Activated CD4-positive, alpha-beta T cell treated with anti-CD3 and anti-CD28 coated beads for 4 hours (primary cell): ENCODE measurements around the gene TBX15.

Source experiments
- DNase-seq, 2 donors: peaks; one replicate each; pipeline ENCODE4 v3.0.0-alpha.2; 2020

The TBX15 gene

DNA sequence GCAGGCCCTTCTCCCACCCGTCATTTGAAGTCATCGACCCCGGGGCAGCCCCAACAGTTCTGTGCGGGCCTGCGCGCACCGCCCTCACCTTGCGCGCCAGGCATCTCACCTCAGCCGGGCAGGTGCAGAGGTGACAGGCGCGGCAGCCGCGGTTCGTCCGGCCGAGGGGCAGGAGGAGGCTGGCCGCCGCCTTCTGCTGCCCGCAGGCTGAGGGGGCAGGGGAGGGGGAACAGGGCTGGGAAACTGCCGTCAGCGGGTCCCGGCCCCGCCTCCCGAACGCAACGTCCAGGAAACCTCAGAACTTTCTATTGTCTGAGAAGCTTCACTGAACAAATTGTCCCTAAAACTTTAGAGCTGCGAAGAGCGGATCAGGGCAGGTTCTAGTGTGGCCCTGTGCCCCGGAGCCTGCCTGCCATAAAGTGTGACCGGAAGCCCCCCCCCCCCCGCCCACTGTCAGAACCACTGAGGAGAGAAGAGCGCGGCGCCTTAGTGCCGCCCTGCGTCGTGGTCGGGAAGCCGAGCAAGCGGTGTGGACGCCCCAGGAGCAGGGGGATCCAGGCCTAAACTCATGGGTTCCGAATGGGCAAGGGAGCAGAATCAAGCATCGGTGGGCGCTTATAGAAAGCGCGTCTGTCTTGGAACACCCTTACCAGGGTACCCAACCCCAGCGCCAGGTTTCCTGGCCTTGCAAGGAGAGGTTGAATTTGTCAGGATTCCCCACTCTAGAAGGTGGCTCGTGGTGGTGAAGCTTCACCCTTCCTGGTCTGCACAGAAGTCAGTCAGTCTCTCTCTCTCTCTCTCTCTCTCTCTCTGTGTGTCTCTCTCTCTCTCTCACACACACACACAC is 13.3 kb upstream of the TBX15 start:
- no peak for DNase-seq

- DNase-seq: no peak
Measured at GRCh38 chr1:119000371-119001180, 12.4 kb upstream of the TBX15 start.

DNA sequence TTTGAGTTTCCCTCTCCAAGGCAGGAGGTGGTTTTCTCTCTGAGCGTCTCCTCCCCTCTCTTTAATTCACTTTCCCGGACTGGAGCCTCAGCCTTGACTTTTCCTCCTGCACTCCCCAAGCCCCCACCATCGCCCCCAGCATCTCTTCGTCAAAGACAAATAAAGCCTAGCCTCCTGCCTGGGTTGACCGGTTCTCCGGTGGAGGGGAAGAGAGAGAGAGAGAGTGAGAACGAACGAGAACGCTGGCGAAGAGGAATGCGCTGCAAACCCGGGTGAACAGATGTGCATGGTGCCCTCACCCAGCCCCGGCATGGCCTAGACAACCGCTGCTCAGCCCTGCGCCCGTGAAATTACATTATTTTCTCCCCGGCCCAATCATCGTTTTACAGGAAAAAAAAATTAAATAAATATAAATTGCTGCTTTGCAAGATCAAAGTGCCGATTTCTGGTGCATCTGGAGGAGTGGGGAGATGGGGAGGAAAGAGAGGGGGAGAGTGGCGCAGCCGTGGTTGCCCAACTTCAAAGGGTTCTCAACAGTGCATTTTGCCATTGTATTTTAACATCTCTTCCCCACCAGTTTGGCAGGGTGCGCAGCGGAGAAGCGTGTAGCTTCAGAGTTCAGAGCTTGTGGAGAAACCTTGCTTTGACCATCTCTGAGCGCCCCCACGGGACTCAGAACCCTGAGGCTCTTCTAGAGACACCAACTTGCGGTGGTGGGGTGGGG is 11.4 kb upstream of the TBX15 start:
- no peak for DNase-seq

GRCh38 chr1:118998171-118998570 is 10.0 kb upstream of the TBX15 start:
- no peak for DNase-seq

GRCh38 chr1:118997225-118997624 is 9.1 kb upstream of the TBX15 start:
- DNase-seq: no peak

- DNase-seq: no peak
Measured at GRCh38 chr1:118995312-118996016, 7.3 kb upstream of the TBX15 start.

GRCh38 chr1:118993700-118994026 is 5.5 kb upstream of the TBX15 start:
- no peak for DNase-seq

- no peak for DNase-seq
Measured at GRCh38 chr1:118992868-118993699, 4.9 kb upstream of the TBX15 start.

GRCh38 chr1:118992237-118992825 is 4.2 kb upstream of the TBX15 start:
- no peak for DNase-seq

GRCh38 chr1:118991448-118991847 is 3.3 kb upstream of the TBX15 start:
- DNase-seq: no peak

DNA sequence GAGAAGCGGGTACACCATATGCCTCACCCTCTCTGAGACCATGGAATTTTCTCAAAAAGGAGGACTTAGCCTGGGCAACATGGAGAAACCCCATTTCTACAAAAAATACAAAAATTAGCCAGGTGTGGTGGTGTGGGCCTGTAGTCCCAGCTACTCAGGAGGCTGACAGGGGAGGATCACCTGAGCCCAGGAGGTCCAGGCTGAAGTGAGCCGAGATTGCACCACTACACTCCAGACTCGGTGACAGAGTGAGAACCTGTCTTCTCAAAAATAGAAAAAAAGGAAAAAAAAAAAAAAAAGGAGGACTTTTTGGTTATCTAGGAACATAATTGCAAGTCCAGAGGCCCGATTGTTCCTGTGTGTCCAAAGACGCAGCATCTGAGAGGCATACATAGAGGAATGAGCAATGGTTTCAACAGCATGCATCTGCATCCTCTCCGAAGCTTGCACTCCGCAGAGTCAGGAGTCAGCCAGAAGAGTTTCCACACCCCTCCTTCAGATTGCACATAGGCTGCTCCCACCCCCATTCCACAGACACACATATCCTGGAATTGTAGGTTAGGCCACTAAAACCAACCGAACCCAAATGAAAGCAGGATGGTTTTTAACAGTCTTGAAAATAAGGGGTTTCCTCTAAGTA is 2.5 kb upstream of the TBX15 start:
- DNase-seq: no peak

- no peak for DNase-seq
Measured at GRCh38 chr1:118989878-118990378, 1.8 kb upstream of the TBX15 start.

DNA sequence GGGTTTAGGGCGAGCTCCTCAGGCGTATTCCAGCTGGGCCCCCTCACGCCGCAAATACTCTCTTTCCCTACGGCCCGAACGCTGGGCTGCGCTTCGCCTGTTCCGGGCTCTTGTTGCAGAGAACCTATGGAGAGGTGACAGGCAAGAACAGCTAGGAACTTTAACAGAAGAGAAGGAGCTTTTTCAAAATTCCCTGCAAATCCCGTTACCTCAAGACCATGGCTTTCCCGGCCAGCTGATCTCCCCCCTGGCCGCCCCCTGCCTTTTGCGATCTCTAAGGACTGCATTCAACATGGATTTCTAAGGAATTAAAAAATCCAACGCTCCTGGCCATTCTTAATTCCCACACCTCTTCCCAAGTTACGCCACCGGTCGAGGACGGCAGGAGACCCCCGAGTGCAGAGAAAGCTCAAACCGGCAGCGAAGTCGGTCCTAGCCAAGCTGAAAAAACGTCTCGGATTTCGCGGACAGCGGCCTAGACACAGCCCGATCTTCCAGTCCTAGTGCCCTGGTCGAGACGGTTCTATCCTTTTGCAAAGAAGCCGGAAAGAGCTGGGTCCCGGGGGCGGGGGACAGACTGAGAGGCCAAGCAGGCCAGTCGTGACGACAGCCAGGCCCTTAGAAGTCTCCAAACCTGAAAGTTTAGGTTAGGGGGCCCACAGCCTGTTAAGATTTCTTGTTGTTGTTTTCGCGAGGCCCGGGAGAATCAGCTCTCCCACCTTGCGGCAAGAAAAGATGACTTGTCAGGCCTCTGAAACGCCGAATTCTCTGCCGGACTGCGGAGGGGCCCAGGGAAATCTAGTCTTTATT is 1.1 kb upstream of the TBX15 start:
- DNase-seq: no peak

- DNase-seq: no peak
Measured at GRCh38 chr1:118987468-118988185, 516 bp downstream of the TBX15 start.

- no peak for DNase-seq
Measured at GRCh38 chr1:118986555-118987467, 1.3 kb downstream of the TBX15 start.

- no peak for DNase-seq
Measured at GRCh38 chr1:118985640-118986554, 2.2 kb downstream of the TBX15 start.
